ENCODE results near the gene PLA2G4B.

DNA sequence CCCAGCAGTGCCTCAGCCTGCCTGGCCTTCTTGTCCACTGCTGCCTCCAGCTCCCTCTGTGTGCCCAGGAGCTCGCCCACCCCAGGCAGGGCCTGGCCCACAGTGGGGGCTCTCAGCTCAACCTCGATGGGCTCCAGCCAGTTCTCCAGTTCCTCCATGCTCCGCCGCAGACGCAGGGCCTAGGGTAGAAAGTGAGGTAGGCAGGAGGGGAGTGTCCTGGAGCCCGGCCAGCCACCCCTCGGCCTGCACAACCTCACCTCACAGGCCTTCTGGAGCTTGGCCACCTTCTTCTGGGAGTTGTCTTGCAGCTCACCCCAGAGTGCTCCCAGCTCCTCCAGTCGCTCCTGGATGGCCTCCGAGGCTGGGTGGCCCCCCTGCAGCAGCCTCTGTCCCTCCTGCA lies 18.7 kb downstream of the PLA2G4B start:
- TF ChIP-seq POLR2A (IDR thresholded peaks at IDR 0.05) (no peak), POLR2AphosphoS5 (IDR thresholded peaks at IDR 0.05) (no peak)
- TF ChIP-seq, protein P1, sequence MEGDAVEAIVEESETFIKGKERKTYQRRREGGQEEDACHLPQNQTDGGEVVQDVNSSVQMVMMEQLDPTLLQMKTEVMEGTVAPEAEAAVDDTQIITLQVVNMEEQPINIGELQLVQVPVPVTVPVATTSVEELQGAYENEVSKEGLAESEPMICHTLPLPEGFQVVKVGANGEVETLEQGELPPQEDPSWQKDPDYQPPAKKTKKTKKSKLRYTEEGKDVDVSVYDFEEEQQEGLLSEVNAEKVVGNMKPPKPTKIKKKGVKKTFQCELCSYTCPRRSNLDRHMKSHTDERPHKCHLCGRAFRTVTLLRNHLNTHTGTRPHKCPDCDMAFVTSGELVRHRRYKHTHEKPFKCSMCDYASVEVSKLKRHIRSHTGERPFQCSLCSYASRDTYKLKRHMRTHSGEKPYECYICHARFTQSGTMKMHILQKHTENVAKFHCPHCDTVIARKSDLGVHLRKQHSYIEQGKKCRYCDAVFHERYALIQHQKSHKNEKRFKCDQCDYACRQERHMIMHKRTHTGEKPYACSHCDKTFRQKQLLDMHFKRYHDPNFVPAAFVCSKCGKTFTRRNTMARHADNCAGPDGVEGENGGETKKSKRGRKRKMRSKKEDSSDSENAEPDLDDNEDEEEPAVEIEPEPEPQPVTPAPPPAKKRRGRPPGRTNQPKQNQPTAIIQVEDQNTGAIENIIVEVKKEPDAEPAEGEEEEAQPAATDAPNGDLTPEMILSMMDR (IDR thresholded peaks at IDR 0.05) = no peak

All from prostate gland (tissue), 2 donors.